Nephron progenitor cell (in vitro differentiated cells): Measurements from ENCODE around the gene SLC25A45.

Source experiments
- DNase-seq: peaks from one replicate; pipeline ENCODE4 v3.0.0; 2021
- H3K27ac Mint-ChIP-seq: 2 replicates; pipeline ENCODE4 v1.8.0; 2021; ENCODE audit warnings: mild to moderate bottlenecking, moderate library complexity, mixed read lengths
- H3K27me3 Mint-ChIP-seq: 2 replicates; pipeline ENCODE4 v1.8.0; 2021; ENCODE audit warnings: mild to moderate bottlenecking, low read depth, mixed read lengths; ENCODE audit not compliant: poor library complexity
- H3K36me3 Mint-ChIP-seq: 2 replicates; pipeline ENCODE4 v1.8.0; 2021; ENCODE audit warnings: low read depth, mixed read lengths
- H3K4me1 Mint-ChIP-seq: 2 replicates; pipeline ENCODE4 v1.8.0; 2021; ENCODE audit warnings: mixed read lengths
- H3K4me3 Mint-ChIP-seq: 2 replicates; pipeline ENCODE4 v1.8.0; 2021; ENCODE audit warnings: mild to moderate bottlenecking, moderate library complexity, mixed read lengths
- H3K9me3 Mint-ChIP-seq: 2 replicates; pipeline ENCODE4 v1.8.0; 2021; ENCODE audit warnings: mild to moderate bottlenecking, moderate library complexity, mixed read lengths
- TF ChIP-seq, protein P1 (sequence below): fragments of 200-600 bp; sonication (generic); IDR thresholded peaks from 2 replicates; pipeline ENCODE4 v1.5.0; 2021; ENCODE audit warnings: antibody characterized with exemption

The SLC25A45 gene

DNA sequence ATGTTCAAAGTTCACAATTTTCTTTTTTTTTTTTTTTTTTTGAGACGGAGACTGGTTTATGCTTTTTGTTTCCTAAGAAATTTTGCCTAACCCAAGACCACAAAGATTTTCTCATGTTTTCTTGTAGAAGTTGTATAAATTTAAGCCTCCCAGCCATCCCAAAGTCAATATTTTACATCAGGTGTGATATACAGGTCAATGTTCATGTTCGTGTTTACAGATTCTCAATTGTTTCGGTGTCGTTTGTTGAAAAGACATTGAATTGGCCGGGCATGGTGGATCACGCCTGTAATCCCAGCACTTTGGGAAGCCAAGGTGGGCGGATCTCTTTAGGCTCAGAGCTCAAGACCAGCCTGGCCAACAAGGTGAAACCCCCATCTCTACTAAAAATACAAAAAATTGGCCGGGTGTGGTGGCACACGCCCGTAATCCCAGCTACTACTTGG, 19.4 kb upstream of the SLC25A45 start:
- H3K9me3 Mint-ChIP-seq: no peaks in the 10 kb centered on the region
- H3K36me3 Mint-ChIP-seq: peaks cover 16% of the 10 kb centered on the region
- TF ChIP-seq, protein P1, sequence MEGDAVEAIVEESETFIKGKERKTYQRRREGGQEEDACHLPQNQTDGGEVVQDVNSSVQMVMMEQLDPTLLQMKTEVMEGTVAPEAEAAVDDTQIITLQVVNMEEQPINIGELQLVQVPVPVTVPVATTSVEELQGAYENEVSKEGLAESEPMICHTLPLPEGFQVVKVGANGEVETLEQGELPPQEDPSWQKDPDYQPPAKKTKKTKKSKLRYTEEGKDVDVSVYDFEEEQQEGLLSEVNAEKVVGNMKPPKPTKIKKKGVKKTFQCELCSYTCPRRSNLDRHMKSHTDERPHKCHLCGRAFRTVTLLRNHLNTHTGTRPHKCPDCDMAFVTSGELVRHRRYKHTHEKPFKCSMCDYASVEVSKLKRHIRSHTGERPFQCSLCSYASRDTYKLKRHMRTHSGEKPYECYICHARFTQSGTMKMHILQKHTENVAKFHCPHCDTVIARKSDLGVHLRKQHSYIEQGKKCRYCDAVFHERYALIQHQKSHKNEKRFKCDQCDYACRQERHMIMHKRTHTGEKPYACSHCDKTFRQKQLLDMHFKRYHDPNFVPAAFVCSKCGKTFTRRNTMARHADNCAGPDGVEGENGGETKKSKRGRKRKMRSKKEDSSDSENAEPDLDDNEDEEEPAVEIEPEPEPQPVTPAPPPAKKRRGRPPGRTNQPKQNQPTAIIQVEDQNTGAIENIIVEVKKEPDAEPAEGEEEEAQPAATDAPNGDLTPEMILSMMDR: no peak
- H3K27me3 Mint-ChIP-seq: no peaks in the 10 kb centered on the region
- DNase-seq: no peak
- H3K4me3 Mint-ChIP-seq: no peak overlapping the region
- H3K27ac Mint-ChIP-seq: peak overlapping the region; percentile 31
- H3K4me1 Mint-ChIP-seq: peaks cover 30% of the 10 kb centered on the region

DNA sequence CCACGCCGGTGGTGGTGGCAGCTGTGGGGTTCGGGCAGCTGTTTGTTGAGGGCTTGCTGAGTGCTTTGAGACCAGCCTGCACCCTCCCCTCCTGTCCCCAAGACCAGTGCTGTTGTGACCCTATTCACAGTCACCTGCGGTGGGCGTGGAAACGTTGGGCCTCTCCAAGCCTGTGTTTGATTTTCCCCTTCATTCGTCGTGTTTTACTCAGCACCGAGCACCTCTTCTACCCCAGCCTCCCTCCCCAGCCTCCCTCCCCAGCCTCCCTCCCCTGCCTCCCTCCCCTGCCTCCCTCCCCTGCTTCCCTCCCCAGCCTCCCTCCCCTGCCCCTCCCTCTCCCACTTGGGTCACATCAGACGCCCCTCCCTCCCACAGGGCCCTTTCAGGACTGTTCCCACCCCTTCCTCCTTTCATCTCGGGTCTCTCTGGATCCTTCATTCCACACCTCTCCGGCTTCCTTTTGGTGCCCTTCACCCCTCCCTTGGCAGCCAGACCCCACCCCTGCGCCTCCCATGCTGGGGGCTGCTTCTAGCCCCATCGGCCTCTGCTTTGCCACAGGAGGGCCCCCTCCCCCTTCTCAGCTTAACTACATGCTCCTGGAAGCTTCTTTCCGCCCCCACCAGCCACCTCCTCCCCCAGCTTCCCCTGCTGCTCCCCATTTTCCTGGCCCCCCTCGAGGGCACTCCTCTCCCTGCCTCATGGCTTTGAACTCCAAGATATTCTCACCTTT, 18.8 kb upstream of the SLC25A45 start:
- H3K4me3 Mint-ChIP-seq: no peak overlapping the region

DNA sequence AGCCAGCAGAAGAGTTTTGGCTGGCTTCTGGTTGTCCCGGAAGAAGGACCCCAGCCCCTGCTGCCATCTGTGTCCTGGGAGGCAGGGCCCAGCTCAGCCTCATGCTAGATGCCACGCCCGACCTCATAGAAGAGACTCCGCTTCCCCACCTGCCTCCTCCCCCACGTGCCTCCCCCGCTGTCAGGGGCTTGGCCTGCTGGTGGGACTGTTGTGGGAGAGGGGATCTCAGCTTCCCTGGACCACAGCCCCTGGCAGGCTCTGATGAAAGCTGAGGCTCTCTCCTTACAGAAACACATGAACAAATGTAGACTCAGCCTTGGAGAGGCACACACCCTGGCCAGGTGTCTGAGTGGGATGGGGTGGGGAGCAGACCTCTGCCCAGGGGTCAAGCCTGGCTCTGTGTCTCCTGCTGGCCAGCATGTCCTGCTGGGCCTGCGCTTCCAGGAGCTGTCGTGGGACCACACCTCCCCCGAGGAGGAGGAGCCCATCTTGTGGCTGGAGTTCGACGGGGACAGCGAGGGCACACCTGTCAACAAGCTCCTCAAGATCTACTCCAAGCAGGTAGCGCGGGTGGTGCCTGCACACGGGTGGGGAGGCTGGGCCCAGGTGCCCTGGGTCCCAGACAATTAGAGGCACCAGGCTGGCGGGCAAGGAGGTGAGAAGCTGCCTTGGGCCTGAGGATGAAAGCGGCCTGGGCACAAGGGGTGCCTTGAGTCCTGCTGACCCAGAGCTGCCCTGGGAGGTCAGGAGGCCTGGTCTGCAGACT, 18.0 kb upstream of the SLC25A45 start:
- Mint-ChIP-seq H3K27me3 (no peaks in the 10 kb centered on the region), H3K27ac (no peak overlapping the region), H3K4me3 (no peak overlapping the region), H3K4me1 (peaks cover 30% of the 10 kb centered on the region), H3K9me3 (no peaks in the 10 kb centered on the region), H3K36me3 (peaks cover 16% of the 10 kb centered on the region)
- DNase-seq: no peak
- TF ChIP-seq, protein P1: no peak

More for the DNA sequence above, 18.8 kb upstream of the SLC25A45 start:
- H3K36me3 Mint-ChIP-seq: peaks cover 16% of the 10 kb centered on the region
- H3K4me1 Mint-ChIP-seq: peaks cover 30% of the 10 kb centered on the region
- no peaks in the 10 kb centered on the region for H3K9me3 Mint-ChIP-seq
- peak overlapping the region; percentile 31 for H3K27ac Mint-ChIP-seq
- H3K27me3 Mint-ChIP-seq: no peaks in the 10 kb centered on the region
- TF ChIP-seq, protein P1: no peak
- DNase-seq: no peak

DNA sequence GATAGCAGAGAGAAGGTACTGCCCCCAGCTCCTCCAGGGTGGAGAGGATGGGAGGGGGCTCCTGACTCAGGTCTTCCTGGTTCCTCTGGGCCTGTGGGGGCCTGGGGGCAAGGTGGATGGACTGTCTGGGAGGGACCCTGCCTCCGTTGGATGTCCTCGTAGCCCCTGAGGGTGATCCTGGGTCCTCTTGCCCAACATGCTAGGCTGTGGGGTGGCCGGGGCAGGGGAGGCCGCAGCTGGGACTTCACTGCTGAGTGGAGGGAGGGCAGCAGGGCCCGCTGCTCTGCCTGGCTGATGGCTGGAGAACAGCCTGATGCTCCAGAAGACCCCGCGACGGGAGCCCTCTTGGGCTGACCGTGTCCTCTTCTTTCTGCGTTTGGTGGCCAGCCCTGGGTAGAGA, 17.4 kb upstream of the SLC25A45 start:
- H3K27me3 Mint-ChIP-seq: no peaks in the 10 kb centered on the region
- H3K4me1 Mint-ChIP-seq: peaks cover 30% of the 10 kb centered on the region
- H3K36me3 Mint-ChIP-seq: peaks cover 16% of the 10 kb centered on the region
- TF ChIP-seq, protein P1: no peak
- H3K9me3 Mint-ChIP-seq: no peaks in the 10 kb centered on the region
- H3K4me3 Mint-ChIP-seq: no peak overlapping the region
- DNase-seq: no peak
- H3K27ac Mint-ChIP-seq: no peak overlapping the region

DNA sequence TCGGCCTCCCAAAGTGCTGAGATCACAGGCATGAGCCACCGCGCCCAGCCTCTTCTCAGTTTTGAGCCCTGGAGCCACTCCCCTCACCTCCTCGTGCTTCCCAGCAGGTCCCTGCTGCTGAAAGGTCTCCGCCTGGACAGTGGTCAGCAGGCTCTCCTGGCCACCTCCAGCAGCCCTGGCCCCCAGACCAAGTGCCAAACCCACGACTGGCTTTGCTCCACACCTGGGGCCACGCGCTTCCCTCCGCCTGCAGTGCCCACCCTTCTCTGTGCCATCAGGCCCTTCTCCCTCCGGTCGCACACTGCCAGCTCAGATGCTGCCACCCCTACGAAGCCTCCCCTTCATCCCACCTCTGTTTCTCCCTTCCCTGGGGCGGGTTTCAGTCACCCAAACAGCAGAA, 16.8 kb upstream of the SLC25A45 start:
- Mint-ChIP-seq H3K4me1 (peaks cover 30% of the 10 kb centered on the region), H3K36me3 (peaks cover 16% of the 10 kb centered on the region), H3K4me3 (no peak overlapping the region), H3K27ac (no peak overlapping the region), H3K27me3 (no peaks in the 10 kb centered on the region), H3K9me3 (no peaks in the 10 kb centered on the region)
- no peak for DNase-seq
- TF ChIP-seq, protein P1: no peak
